ENCODE results near the gene ERMP1. TPM values are rescaled to one million over a fixed set of nuclear protein-coding genes. Genes with fewer than 3 reads are reported as not detected.

Gene ERMP1
- total RNA-seq, 6 experiments from 2014 or later = 5.1 to 7.5 (median 6.8) TPM

DNA sequence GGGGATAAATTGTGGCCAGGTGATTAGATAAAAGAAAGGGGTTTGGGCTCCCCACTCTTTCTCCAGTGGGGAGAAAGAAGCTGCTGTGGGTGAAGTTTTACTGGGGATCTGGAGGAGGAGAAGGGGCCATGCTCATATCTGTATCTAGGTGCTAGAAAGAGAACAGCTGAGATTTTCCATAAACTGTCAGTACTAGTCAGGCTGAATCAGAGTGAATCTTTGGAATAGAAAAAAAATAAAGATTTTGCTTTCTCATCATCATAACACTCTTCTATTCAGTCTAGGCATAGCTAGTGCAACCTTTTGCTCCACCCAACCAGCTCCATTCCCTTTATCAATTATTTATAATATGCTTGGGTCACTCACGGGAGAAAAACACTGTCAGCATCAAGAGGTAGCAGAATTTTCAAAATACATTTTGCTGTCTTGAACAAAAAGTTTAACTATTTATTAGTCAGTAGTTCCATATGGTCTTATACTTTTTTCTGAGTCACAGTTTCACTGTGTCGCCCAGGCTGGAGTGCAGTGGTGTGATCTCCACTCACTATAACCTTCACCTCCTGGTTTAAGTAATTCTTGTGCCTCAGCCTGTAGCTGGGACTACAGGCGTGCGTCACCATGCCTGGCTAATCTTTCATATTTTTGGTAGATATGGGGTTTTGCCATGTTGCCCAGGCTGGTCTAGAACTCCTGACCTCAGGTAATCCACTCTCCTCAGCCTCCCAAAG lies 21.3 kb upstream of the ERMP1 start:
- no peak overlapping the region for H3K27ac Mint-ChIP-seq
- H3K36me3 Mint-ChIP-seq (ENCODE audit: low read depth) = no peaks in the 10 kb centered on the region
- H3K4me3 Mint-ChIP-seq = no peak overlapping the region
- H3K9me3 Mint-ChIP-seq = no peaks in the 10 kb centered on the region
- DNase-seq = no peak
- peaks cover 12% of the 10 kb centered on the region for H3K27me3 Mint-ChIP-seq (ENCODE audit: insufficient read depth)
- H3K4me1 Mint-ChIP-seq (ENCODE audit: low read depth) = no peaks in the 10 kb centered on the region
- TF ChIP-seq, protein P1, sequence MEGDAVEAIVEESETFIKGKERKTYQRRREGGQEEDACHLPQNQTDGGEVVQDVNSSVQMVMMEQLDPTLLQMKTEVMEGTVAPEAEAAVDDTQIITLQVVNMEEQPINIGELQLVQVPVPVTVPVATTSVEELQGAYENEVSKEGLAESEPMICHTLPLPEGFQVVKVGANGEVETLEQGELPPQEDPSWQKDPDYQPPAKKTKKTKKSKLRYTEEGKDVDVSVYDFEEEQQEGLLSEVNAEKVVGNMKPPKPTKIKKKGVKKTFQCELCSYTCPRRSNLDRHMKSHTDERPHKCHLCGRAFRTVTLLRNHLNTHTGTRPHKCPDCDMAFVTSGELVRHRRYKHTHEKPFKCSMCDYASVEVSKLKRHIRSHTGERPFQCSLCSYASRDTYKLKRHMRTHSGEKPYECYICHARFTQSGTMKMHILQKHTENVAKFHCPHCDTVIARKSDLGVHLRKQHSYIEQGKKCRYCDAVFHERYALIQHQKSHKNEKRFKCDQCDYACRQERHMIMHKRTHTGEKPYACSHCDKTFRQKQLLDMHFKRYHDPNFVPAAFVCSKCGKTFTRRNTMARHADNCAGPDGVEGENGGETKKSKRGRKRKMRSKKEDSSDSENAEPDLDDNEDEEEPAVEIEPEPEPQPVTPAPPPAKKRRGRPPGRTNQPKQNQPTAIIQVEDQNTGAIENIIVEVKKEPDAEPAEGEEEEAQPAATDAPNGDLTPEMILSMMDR (IDR thresholded peaks at IDR 0.05) = no peak

DNA sequence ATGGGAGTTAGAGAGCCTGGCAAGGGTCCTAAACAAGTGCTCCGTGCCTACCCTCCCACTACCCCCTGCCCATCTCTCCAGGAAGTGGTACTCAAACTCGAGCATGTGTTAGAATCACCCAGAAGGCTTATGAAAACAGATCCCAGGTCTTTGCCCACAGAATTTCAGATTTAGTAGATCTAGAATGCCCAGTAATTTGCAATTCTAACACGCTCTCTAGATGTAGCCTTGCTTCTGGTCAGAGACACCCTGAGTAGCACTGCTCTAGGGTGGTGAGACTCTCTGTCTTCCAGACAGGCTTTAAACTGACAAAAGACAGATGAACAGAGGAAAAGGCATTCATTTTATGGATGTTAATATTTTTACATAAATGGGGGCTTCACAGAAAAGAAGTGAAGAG lies 20.7 kb upstream of the ERMP1 start:
- Mint-ChIP-seq H3K36me3 (ENCODE audit: low read depth) (no peaks in the 10 kb centered on the region), H3K27me3 (ENCODE audit: insufficient read depth) (peaks cover 12% of the 10 kb centered on the region), H3K4me3 (no peak overlapping the region), H3K27ac (no peak overlapping the region), H3K4me1 (ENCODE audit: low read depth) (no peaks in the 10 kb centered on the region), H3K9me3 (no peaks in the 10 kb centered on the region)
- DNase-seq = no peak
- TF ChIP-seq, protein P1 (IDR thresholded peaks at IDR 0.05) = no peak

DNA sequence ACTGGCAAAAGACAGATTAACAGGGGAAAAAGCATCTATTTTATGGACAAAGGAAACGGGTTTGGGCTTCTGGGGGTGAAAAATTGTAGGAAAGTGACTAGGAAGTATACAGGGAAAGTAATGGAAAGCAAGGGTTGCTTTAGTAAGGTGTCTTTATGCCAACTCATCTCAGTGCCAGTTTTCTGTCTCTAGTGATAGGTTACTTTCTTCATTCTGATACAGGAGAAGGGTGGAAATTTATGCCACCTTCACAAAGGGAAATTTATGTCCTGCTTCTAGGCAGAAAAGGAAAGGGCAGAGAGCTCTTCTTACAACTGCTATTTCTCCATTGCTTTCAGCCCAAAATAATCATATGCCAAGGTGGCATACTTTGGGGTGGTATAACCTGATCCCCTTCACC lies 20.1 kb upstream of the ERMP1 start:
- Mint-ChIP-seq H3K4me1 (ENCODE audit: low read depth) (no peaks in the 10 kb centered on the region), H3K27ac (no peak overlapping the region), H3K27me3 (ENCODE audit: insufficient read depth) (peaks cover 10% of the 10 kb centered on the region; the same call in 1 of the 2 replicates), H3K36me3 (ENCODE audit: low read depth) (no peaks in the 10 kb centered on the region), H3K9me3 (no peaks in the 10 kb centered on the region), H3K4me3 (no peak overlapping the region)
- no peak for DNase-seq
- TF ChIP-seq, protein P1 (IDR thresholded peaks at IDR 0.05) = no peak

DNA sequence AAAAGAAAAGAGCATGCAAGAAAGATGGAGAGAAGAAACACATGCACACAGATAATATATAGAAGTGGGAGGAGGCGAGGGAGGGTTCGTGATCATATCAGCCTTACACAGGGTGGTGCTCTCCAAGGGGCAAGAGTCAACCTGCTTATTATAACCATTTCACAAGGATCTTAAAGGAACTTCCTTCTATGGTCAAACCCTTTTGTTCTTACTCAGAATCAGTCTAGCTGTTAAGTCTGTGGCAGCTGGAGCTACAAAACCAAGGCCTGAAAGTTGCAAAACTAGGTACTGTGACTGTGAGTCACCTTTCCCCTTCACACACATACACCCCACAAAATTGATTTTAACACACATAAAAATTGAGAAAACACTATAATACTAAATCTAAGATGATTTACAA lies 18.5 kb upstream of the ERMP1 start:
- peak; percentile 43 for DNase-seq
- TF ChIP-seq, protein P1 (IDR thresholded peaks at IDR 0.05) = no peak
- Mint-ChIP-seq H3K9me3 (no peaks in the 10 kb centered on the region), H3K27me3 (ENCODE audit: insufficient read depth) (peaks cover 10% of the 10 kb centered on the region; the same call in 1 of the 2 replicates), H3K4me1 (ENCODE audit: low read depth) (no peaks in the 10 kb centered on the region), H3K4me3 (no peak overlapping the region), H3K27ac (no peak overlapping the region), H3K36me3 (ENCODE audit: low read depth) (no peaks in the 10 kb centered on the region)

DNA sequence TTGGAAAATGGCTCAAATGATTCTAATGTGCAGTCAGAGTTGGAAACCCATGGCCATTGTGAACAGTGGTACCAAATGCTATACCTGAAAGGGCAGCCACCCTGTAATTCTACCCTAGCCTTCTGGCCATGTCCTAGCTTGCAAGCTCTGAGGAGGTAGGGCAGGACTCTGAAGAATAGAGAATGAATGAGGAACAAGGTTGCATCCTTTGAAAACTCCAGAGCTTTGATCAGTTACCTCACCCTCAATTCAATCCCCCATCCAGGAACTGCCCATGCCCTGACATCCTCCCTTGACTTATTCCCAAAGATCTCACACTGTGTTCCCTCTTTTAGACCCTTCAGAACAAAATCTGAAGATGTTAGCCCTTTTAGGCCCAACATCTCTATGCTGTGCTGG lies 17.8 kb upstream of the ERMP1 start:
- Mint-ChIP-seq H3K9me3 (no peaks in the 10 kb centered on the region), H3K27me3 (ENCODE audit: insufficient read depth) (peaks cover 8% of the 10 kb centered on the region; the same call in 1 of the 2 replicates), H3K36me3 (ENCODE audit: low read depth) (no peaks in the 10 kb centered on the region), H3K4me1 (ENCODE audit: low read depth) (no peaks in the 10 kb centered on the region), H3K4me3 (no peak overlapping the region), H3K27ac (no peak overlapping the region)
- no peak for DNase-seq
- TF ChIP-seq, protein P1 (IDR thresholded peaks at IDR 0.05) = no peak

All from HFFc6 (cell line).